ENCODE data around the gene MAGEA12.
"Not testable (repeated sequence)": the region's sequence is repeated elsewhere in the genome, so short reads cannot be mapped to it uniquely, and the experiment has no call there.

- TF ChIP-seq ZNF8 (CRISPR knock-in tag; IDR thresholded peaks at IDR 0.05); PATZ1 (CRISPR knock-in tag; IDR thresholded peaks at IDR 0.05; ENCODE audit: borderline replicate concordance); TSHZ2 (CRISPR knock-in tag; IDR thresholded peaks at IDR 0.05); TOX (CRISPR knock-in tag; IDR thresholded peaks at IDR 0.05; ENCODE audit: borderline replicate concordance); ARNTL (CRISPR knock-in tag; IDR thresholded peaks at IDR 0.05; ENCODE audit: borderline replicate concordance, low read depth); PPARA (CRISPR knock-in tag; IDR thresholded peaks at IDR 0.05; ENCODE audit: borderline replicate concordance); ZFP30 (CRISPR knock-in tag; IDR thresholded peaks at IDR 0.05): not testable (repeated sequence)
- TF ChIP-seq, protein P1, sequence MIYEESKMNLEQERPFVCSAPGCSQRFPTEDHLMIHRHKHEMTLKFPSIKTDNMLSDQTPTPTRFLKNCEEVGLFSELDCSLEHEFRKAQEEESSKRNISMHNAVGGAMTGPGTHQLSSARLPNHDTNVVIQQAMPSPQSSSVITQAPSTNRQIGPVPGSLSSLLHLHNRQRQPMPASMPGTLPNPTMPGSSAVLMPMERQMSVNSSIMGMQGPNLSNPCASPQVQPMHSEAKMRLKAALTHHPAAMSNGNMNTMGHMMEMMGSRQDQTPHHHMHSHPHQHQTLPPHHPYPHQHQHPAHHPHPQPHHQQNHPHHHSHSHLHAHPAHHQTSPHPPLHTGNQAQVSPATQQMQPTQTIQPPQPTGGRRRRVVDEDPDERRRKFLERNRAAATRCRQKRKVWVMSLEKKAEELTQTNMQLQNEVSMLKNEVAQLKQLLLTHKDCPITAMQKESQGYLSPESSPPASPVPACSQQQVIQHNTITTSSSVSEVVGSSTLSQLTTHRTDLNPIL (CRISPR knock-in tag; IDR thresholded peaks at IDR 0.05; ENCODE audit: low read depth), result not testable (repeated sequence)
These were observed 21.3 kb downstream of the MAGEA12 start for GRCh38 chrX:152754871-152755270.

Data from SK-N-SH treated with all-trans-retinoic acid at 6 μM for 48 hours (cell line).